Measurements from ENCODE around the gene MPI.
"Not testable (repeated sequence)": the region's sequence is repeated elsewhere in the genome, so short reads cannot be mapped to it uniquely, and the experiment has no call there.

Gene MPI

DNA sequence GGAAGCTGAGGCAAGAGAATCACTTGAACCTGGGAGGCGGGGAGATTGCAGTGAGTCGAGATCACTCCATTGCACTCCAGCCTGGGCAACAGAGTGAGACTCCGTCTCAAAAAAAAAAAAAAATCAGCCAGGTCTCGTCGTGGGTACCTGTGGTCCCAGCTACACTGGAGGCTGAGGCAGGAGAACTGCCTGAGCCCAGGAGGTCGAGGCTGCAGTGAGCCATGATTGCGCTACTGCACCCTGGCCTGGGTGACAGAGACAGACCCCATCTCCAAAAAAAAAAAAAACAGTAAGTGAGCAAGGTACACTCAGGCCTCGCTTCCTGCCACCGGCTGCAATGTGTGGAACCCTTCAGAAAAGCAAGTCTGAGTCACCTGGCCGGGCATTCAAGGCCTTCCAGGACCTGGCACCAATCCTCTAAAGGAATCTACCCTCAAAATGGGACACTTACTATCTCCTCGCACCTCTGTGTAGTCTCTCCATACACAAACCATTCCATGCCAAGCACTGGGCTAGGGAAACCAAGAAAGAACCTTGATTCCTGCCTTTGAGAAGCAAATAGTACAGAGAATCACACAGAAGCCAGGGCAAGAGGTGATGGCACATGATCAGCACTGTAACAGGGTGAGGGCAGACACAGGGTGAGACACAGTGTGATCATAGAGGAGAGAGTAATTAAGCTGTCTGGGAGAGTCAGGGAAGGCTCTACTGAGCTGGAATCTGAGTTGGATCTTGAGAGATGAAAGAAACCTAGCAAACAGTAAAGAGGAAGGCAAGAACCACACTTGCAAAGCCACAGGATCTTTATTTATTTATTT lies 26.4 kb upstream of the MPI start:
- DNase-seq, result no peak

DNA sequence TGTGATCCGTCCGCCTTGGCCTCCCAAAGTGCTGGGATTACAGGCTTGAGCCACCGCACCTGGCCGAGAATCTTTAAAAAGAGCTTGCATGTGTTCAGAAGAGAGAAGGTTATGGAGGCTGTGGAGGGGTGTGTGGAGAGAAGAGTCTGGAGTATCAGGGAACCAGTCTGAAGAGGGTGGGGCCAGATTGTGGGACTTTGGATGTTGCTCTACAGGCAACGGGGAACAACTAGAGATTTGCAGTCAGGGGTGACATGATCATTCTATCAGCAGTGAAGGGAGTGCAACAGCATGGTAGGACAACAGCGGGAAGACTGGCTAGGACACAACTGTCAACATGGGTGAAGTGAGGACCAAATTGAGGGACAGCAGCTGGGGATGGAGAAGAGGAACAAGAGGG lies 25.5 kb upstream of the MPI start:
- DNase-seq, result no peak

DNA sequence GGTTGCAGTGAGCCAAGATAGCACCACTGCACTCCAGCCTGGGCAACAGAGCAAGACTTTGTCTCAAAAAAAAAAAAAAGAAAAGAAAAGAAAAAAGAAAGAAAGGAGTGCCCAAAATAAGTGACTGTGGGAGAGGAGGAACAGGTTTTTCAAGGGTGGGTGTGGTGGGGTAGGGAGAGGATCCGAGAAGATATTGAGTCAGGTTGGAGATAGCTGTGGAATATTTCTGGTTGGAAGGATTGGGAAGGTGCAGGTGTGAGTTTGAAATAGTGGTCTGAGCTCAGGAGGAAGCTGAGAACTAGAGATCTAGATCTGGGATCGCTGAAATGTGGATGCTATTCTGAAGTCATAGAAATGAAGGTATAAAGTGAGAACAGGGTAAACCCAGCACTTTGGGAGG lies 24.5 kb upstream of the MPI start:
- no peak for DNase-seq

DNA sequence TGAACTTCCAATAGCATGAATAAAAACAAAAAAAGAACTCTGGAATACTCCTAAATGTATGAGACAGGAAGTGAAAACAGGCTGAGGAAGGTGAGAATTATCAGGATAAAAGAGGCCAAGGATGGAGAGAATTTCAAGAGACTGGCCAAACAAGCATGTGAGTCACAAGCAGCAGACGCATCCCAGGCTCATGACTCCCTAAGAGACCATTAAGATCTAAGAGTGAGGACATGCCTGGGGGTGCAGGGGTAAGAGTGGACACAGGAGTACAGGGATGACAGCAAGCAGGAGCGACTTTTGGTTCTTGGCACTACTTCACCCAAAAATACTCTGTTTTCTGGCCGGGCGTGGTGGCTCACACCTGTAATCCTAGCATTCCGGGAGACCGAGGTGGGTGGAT lies 23.8 kb upstream of the MPI start:
- no peak for DNase-seq

DNA sequence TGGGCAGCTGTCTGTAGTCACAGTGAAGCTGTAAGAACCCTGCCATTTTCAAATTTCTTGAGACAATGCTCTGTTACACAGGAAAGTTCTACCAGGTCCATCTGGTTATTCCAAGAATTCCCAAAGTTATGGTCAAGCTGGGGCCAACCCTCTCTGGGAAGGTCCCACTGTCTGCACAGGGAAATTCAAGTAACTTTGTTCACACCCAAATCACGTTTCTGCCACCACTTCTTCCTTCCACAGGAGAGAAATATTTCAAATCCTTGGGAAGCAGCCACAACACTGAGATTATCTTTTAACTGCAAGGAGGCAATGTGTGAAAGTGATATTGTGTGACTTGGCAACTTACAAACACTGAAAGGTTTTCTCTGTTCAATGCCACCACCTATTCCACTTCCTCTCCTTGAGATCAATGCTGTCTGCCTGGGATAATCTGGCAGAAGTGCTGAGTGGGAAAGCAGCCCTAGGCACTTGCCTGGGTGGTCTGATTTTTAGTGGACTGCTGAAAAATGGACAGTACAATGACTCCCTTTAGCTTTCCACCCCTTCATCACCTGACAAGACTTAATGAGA lies 22.3 kb upstream of the MPI start:
- DNase-seq, result no peak

DNA sequence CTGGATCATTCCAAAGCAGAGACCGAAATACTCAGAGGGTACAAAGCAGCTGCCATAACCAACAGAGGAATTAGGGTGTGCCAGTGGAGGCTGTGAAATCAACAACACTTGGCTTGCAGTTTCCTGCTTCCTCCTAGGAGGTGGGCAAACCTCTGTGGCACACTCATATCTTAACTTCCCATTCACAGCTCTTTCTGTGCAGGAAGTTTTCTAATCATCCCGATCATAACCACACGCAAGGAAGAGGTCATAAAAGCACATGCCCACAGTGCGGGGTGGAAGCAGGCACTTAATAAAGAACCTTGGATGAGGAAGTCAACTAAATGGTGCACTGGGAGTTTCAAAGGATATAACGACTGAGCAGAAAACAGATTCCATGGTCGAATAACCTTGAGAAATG lies 21.8 kb upstream of the MPI start:
- DNase-seq, result no peak

DNA sequence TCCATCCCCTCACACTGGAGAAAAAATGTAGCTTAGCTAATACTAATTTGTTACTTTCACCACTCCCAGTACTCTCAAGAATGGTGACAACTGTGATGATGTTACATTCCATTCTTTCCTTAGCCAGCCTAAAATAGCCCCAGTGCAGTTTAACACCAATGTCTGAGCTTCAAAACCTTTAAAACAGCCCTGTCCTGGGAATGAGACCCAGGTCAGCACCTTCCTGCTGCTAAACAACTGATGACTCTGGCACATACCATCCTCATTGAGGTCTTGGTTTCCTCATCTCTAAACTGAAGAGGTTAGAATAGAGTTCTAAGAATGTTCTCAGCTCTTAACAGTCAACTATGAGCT lies 20.5 kb upstream of the MPI start:
- no peak for DNase-seq

DNA sequence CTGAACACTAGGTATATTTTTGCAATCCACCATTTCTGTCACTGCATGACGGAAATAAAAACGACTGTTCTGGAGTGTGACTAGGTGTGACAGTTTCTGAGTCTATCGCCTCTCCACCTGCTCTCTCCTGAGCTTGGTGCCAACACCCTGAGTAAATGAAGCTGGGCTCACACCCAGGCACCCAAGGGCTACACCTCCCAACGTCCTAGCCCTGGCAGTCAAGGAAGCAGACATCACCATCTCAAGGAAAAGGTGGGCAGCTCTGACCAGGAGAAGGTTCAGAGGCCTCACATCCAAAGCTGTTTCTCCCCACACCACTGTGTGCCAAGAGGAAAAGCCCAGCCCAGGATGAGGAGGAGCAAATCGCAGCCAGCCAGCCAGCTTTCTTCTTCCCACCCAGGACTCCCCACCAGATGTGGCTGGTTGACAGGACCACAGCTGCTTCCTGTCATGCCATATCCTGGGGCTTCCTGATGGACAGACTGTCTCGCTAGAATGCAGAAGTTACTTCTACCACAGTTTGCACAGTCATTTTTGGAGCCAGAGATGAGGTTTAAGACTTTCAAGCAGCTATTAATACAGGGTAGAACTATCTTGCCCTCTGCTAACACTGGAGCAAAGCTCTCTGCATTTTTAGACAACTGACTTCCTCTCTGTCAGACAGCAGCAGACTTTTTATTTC lies 20.0 kb upstream of the MPI start:
- DNase-seq, result no peak

DNA sequence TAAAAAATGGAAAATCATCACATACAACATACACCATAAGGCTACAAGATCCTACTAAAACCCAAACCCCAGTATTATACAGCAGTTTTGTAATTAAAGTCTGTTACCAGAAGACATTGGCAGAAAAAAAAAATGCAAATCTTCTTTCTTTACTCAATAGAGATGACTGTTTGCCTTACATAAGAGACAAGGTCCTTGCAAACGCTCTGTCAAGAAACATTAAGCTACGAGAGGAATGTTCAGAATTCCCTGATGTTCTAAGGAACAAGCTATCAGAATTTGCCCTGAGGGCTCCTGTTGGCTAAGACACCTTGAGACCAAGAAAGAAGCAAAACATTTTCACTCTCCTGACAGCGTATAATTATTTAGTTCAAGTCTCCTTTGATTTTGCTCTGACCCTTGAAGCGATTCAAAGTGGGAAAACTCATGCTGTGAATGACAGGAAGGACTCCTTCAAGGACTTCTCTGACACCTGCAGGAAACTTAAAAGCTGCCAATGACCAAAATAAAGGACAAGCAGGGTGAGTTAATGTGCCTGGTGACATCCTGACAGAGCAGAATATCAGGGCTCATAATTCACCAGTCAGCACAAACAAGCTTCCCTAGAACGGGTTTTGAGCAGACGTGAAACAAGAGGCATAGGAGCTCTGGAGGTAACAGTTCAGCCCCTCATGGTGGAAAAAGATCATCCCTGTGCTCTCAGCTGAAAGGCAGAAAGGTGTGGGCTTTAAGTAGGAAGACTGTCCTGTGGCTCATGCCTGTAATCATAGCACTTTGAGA lies 19.2 kb upstream of the MPI start:
- no peak for DNase-seq

DNA sequence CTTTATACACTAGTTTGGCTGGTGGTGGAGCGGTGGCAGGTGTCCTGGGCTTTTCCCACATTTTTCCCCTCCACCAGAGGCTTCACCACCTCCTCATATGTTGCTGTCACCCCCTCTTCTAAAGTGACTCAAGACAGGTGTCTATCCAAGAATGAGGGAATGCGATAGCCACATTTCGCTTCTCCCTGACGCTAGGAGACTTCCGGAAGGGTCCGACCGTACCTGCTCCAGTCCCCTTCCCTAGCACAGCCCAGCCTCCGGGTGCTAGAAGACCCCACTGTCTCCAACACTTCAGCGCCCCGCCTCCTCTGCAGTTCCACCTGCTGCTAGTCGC lies 17.2 kb upstream of the MPI start:
- DNase-seq, result no peak

DNA sequence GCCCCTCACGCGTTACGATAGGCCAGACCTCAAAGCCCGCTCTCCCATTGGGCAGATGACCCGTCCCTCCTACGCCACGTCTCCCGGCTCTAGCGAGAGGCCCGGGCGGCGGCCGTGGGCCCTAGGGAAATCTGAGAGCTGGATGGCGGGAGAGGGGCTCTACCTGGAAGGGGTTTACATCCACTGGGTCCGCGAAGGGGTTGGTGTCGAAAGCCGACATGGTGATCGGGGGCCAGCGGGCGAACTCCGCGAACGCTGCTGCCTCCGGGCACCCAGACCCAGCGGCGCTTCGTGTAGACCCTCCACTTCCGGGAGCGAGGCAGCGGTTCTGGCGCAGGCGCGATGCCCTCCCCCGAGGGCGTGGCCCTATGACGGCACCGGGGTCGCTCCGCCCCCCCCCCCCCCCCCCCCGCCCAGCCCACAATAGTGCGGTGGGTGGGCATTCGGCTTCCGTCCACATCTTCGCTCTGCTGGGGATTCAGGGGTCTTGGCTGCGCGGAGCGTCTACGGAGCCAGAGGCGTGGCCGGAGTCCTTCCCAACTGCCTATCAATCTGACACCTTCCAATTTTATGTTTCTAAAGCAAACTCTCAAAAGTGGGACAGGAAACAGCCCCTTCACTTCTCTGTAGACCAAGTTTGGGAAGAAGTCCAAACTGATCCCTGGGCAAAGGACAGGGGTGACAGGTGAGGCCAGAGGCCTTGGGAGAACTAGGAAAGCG lies 16.6 kb upstream of the MPI start, which contains the start of gene SCAMP2:
TSS of gene SCAMP2 (minus strand) at position 330 of the 720 bp plus-strand sequence. CDS start at position 220, 110 bp downstream.
- peak; percentile 91 for DNase-seq

DNA sequence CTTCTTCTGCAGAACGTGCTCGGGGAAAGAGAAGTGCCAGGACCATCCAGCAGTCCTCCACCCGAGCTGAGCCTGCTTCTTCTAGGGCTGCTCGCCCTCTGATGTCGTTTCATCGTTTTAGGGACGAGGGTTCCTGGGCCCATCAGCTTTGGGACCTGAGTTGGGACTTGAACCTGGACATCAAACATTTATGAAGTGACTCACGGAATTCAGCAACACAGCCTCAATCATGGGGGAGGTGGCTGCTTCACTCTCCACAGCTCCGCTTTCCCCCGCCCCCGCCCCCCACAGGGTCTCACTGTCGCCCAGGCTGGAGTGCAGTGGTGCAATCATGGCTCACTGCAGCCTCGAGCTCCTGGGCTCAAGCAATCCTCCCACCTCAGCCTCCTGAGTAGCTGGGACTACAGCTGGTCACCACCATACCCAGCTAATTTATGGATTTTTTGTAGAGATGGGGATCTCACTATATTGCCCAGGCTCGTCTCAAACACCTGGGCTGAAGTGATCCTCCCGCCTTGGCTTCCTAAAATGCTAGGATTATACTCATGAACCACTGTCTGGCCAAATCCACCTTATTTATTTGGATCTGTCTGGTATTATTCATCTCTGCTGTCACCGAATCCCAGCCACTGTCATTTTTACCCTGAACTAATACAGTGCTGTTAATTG lies 16.0 kb upstream of the MPI start:
- no peak for DNase-seq

DNA sequence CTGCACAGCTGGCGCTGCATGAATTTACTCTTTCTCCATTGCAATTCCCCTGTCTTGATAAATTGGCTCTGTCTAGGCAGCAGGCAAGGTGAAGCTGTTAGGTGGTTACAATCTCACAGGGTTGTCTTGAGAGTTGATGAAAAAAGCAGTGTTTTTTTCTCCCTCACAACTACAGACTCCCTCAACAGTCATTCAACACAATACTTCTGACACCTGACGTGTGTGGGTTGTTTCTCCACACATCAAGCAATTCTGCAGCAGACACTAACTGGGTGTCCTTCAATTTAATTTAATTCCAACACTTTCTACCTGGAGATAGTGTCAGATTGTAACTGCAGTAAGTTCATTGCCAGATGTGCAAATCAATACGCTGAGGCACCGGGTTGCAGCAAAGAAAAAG lies 11.6 kb upstream of the MPI start:
- no peak for DNase-seq

DNA sequence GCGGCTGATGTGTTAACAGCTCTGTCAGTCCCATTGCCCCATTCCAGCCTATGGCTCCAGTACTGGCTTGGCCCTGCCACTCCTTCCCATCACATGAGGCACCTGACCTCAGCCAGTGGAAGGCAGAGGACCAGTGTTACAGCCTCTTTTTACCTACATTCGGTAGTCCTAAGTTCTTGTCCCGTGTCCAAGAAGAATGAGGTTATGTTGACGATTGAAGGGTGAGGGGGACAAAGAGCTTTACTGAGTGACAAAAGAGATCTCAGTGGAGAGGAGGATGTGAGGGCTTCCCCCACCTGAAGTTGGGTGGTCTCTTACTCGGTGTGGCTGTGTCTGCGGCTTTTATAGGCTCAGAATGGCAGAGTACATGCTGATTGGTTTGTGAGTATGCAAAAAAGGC lies 7.3 kb upstream of the MPI start:
- DNase-seq, result no peak

DNA sequence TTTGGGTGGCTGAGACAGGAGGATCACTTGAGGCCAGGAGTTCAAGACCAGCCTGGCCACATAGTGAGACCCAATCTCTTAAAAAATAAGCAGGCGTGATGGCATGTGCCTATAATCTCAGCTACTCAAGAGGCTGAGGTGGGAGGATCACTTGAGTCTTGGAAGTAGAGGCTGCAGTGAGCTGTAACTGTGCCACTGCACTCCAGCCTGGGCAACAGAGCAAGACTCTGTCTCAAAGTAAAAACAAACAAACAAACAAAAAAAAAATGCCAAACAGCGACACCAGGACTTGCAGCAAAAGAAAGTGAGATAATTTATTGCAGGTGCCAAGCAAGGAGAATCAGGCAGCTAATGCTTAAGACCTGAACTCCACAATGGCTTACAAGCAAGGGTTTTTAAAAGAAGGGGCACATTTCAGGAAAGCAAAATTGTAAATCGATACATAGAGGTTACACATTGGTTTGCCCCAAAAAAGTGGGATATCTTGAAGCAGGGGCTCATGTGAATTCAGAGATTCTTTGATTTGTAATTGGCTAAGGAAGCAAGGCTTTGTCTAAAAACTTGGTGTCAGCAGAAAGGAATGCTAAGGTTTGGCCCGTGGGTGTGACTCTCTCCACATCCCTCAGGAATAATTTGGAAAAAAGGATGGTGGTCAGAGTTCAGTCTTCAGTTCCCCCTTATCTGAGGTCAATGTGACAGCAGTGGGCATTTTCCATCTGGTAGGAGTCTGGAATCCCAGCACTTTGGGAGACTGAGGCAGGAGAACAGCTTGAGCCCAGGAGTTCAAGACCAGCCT lies 5.2 kb upstream of the MPI start:
- no peak for DNase-seq

DNA sequence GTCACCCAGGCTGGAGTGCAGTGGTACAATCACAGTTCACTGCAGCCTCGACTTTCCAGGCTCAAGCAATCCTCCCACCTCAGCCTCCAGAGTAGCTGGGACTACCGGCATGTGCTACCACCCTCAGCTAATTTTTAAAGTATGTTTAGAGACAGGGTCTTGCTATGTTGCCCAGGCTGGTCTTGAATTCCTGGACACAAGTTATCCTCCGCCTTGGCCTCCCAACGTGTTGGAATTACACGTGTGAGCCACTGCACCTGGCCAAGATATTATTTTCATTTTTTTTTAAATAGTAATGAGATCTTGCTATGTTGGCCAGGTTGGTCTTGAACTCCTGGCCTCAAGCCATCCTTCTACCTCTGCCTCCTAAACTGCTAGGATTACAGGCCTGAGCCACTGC lies 4.4 kb upstream of the MPI start:
- DNase-seq, result no peak

DNA sequence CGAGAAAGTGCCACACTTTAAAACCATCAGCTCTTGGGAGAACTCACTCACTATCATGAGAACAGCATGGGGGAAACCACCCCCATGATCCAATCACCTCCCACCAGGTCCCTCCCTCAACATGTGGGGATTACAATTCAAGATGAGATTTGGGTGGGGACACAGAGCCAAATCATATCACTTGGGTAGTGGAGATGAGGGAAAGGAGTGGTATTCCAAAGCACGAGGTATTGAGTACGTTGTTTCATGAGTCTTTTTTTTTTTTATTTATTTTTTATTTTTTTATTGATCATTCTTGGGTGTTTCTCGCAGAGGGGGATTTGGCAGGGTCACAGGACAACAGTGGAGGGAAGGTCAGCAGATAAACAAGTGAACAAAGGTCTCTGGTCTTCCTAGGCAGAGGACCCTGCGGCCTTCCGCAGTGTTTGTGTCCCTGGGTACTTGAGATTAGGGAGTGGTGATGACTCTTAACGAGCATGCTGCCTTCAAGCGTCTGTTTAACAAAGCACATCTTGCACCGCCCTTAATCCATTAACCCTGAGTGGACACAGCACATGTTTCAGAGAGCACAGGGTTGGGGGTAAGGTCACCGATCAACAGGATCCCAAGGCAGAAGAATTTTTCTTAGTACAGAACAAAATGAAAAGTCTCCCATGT lies 2.2 kb upstream of the MPI start:
- not testable (repeated sequence) for DNase-seq

DNA sequence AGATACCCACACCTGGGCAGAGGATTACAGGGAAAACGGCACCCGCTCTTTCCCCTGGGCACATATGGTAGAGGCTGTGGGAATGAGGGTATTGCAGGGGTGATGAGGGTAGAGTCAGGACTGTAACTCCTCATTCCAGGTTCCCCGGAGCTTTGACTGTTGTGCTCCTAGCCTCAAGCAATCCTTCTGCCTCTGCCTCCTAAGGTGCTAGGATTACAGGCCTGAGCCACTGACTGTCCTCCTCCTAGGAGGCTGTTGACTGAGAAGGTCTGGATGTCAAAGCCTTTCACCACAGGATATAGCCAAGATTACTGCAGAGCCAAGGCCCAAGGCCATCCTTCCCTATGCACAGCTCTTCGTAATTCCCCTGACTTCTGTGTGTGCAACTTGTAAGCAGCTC lies 1.1 kb upstream of the MPI start:
- no peak for DNase-seq

DNA sequence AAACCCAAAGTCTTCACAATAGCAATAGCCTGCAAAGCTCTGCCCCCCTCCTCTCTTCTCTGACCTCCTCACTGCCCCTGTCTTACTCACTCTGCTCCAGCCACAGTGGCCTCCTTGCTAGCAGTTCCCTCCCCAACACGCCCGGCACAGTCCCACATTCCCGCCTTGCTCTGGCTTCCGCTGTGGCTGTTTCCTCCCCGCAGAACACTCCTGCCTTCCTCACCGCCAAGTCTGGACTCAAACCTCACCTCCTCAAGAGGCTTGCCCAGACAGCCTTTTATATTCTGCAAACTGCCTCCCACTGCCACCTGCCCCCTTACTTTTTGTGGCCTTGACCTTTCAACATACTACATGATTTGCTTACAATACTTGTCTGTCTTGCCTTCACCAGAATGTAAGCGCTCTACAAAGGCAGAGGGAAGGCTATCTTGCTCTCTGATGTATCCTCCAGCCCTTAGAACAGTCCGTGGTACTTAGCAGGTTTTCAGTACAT lies 406 bp upstream of the MPI start:
- no peak for DNase-seq

DNA sequence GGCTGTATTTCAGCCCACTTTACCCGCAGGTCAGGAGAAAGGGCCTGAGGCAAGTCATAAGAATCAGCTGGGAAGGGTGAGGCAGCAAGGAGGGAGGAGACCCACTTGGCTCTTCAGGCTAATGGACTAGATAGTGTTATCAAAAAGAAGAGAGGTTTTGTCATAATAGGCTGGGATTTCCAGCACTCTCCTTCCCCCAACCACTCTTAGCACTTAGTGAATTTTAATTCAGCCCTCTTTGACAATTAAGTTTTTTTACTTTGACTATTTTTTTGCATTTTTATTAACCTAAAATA lies 771 bp downstream of the MPI start:
- DNase-seq, result no peak

DNA sequence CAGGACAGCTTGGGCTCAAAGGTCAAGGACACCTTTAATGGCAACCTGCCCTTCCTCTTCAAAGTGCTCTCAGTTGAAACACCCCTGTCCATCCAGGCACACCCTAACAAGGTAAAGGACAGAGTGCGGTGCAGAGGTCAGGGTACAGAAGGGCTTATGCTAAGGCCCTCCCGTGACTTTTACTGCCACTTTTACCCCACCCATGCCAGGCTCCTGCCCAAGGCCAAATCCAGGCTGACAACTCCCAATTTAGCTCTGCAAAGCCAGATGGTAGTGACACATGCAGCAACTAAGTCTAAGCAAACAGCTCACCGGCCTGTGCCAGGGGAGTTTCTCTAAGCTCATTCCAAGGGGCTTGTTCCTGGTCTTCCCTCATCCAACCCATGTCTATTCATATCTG lies 1.6 kb downstream of the MPI start:
- no peak for DNase-seq

All from NCI-H526 treated with DMSO at 0.1 percent for 48 hours (cell line).